ENCODE measurements around the gene ACHE.

The ACHE gene

GRCh38 chr7:100890653-100891567, 4.8 kb downstream of the ACHE start:
- TF ChIP-seq CTCF (conservative IDR thresholded peaks at IDR 0.05) = no peak
- H3K27ac ChIP-seq = peak overlapping the region; percentile 99

GRCh38 chr7:100888988-100889750, 6.5 kb downstream of the ACHE start, which contains the start of gene UFSP1:
UFSP1 (minus strand) TSS chr7:100889715; CDS start chr7:100889271, 444 bp downstream.
- no peak for TF ChIP-seq CTCF (conservative IDR thresholded peaks at IDR 0.05)
- peak within 1 kb of the TSS; percentile 99 for H3K27ac ChIP-seq

DNA sequence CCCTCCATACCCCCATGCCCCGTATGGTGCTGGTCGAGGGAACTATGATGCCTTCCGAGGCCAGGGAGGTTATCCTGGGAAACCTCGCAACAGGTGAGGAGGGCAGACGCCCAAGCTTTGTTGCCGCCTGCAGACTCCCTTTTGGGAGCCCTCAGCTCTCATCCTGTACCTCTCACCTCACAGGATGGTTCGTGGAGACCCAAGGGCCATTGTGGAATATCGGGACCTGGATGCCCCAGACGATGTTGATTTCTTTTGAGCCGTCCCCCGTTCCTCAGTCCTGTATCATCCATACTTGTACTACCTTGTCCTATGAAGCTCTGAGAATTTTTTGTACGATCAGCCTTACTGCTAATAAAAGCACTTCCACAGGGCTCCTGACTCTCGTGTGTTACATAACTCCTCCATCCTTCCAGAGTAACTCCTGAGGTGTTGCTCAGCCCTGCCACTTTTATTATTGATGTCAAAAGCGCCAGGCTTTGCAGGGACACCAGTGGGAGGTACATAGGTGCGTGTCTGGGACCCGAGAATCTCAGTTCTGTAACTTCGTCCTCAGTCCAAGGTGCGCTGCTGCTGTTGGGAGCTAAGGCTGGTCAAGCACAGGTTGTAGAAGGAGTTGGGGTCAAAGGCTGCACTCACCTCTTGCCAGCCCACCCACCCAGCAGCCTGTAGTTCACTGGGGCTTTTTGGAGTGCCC, 7.2 kb downstream of the ACHE start:
- no peak for TF ChIP-seq CTCF (conservative IDR thresholded peaks at IDR 0.05)
- peak overlapping the region; percentile 99 for H3K27ac ChIP-seq

DNA sequence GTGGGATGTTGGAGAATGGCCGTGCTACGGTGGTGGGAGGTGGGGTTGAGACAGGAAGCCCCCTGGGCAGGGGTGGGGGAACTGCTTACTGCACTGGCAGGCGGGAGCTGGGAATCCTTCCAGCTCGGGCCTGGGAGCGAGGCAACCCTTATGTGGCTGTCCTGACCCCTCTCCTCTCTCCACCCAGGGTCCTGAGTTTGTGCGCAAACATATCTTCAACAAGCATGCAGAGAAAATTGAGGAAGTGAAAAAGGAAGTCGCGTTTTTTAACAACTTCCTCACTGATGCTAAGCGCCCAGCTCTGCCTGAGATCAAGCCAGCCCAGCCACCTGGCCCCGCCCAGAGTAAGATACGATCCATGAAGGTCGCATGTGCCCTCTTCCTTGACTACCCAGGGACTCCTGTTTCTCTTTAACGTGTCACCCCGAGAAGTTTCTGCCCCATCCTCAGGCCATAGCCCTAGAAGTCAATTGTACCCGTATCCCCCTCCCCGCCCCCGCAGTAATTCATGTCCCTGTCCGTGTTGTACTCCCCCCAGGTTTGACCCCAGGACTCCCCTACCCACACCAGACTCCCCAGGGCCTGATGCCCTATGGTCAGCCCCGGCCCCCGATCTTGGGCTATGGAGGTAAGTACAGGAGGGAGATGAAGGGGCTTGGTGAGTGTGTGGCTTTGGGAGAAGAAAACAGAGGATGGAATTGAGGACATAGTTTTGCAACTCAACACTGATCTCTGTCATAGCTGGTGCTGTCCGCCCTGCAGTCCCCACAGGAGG, 8.0 kb downstream of the ACHE start:
- peak overlapping the region; percentile 99 for H3K27ac ChIP-seq
- TF ChIP-seq CTCF (conservative IDR thresholded peaks at IDR 0.05) = no peak

GRCh38 chr7:100886936-100887515, 8.7 kb downstream of the ACHE start:
- peak overlapping the region; percentile 99 for H3K27ac ChIP-seq
- no peak for TF ChIP-seq CTCF (conservative IDR thresholded peaks at IDR 0.05)

DNA sequence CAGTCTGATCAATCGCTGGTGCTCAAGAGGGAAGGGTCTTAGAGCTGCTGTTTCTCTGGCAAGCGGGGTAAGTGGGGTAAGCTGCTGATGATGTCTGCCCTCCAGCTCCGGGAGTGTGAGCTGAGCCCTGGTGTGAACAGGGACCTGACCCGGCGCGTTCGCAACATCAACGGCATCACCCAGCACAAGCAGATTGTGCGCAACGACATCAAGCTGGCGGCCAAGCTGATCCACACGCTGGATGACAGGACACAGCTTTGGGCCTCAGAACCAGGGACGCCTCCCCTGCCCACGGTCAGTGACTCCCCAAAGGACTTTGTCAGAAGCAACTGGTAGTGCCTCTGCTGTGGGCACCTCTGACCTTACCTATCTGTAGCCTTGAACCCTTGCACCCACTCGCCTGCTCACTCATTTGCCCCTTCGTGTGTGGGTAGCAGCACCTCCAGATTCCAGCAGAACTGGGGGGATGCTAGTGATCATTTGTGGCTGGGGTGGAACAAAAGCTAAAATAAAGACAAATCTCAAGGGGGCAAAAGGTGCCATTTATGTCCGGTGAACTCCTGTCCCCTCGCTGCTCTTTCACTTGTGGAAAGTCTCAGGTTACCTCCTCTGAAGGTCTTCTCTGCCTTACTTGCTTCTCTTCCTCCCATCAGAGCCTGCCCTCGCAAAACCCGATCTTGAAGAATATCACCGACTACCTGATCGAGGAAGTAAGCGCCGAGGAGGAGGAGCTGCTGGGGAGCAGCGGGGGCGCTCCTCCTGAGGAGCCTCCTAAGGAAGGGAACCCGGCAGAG, 9.3 kb downstream of the ACHE start:
- H3K27ac ChIP-seq = peak overlapping the region; percentile 99
- no peak for TF ChIP-seq CTCF (conservative IDR thresholded peaks at IDR 0.05)
